Stimulated activated CD4-positive, alpha-beta T cell treated with anti-CD3 and anti-CD28 coated beads, Interleukin-15, amount 100 ng/mL, for 24 hours (primary cell): ENCODE measurements around the gene VPS13C.
"Not testable (repeated sequence)": the region's sequence is repeated elsewhere in the genome, so short reads cannot be mapped to it uniquely, and the experiment has no call there.

Experiments used
- DNase-seq: peaks from one replicate; pipeline ENCODE4 v3.0.0-alpha.2; 2020

VPS13C gene

DNA sequence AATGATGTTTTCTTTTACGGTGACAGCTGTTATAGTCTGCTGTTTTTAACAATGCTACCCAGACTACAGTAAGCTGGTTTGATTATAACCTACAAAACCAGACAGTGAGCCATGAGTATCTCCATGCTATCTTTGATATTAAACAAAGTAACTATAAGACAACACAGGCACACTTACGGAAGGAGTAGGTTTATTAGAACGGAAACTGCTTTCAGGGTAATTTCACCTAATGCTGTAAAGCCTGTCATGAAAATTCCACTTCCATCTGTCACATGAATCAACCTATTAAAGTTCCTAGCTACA lies 33.0 kb downstream of the VPS13C start:
- DNase-seq: no peak

DNA sequence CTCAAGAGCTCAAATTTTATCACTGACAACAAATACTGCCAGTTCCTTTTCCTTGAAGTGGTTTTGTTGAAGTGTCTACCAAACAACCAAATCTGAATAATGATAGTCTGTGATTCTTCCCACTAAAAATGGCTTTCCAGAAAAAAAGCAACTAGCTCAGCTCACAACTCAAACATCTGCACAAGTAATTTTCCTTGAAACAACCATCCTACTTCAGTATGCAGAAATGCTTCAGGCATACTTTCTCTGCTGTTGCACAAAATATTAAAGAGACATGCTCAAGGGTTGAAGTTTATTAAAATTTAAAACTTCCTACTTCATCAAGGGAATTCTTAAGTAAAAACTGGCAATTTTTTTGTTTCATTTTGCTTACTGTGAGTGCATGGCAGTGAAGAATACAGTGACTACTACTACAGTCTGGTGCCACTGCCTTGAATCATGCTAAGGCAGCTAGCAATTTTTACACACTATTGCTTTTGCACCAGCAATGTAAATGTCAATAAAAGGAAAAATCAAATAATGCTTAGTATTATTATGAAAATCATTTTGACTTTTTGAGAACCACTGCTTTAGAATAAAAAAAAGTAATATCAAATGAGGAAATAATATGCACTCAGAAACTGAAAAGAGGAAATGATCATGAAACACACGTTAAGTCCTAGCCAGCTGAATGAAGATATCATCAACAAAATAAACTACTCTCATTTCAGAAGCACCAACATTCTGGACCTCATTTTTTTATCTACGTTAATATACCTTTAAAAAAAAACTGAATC lies 33.6 kb downstream of the VPS13C start:
- no peak for DNase-seq

DNA sequence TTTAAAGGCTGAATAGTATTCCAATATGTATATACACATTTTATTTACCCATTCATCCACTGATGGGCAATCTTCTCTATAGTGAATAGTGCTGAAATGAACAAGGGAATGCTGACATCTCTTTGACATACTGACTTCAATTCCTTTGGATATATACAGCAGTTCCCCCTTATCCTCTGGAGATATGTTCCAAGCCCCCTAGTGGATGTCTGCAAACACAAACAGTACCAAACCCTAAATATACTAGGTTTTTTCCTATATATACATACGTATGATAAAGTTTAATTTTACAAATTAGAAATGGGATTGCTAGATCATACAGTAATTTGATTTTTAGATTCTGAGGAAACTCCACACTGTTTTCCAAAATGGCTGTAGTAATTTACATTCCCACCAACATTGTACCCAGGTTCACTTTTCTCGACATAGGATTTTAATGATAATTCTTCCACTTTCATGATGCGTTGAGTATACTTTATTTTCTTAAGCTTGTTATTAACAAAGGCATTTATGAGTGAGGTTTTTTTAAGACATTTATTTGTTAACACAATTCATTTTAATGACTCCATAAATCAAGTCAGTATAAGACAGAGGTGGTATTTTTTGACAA lies 38.2 kb downstream of the VPS13C start:
- DNase-seq: no peak

DNA sequence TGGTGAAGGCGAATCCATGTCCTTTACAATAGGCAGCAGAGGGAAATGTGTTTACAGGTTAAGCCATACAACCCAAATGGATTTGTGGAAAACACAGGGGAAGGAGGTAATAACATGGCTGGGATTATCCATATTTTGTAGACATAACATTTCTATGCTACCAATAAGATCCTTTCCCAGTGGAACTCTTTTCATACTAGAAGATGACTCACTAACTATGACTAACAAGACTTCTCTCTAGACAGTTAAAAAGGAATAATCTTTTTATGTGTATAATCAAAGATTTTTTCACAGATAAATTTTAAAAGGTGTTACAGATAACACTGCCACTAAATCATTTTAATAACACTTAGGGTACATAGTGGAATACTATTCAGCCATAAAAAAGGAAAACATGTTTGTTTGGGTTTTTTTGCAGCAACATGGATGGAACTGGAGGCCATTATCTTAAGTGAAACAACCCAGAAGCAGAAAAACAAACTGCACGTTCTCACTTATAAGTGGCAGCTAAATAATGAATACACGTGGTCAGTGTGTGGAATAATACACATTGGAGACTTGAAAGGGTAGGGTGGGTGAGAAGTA lies 39.6 kb downstream of the VPS13C start:
- no peak for DNase-seq

DNA sequence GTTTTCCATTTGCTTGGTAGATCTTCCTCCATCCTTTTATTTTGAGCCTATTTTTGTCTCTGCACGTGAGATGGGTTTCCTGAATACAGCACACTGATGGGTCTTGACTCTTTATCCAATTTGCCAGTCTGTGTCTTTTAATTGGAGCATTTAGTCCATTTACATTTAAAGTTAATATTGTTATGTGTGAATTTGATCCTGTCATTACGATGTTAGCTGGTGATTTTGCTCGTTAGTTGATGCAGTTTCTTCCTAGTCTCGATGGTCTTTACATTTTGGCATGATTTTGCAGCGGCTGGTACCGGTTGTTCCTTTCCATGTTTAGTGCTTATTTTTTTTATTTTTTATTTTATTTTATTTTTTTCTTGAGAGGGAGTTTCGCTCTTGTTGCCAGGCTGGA lies 54.9 kb downstream of the VPS13C start:
- DNase-seq: not testable (repeated sequence)

DNA sequence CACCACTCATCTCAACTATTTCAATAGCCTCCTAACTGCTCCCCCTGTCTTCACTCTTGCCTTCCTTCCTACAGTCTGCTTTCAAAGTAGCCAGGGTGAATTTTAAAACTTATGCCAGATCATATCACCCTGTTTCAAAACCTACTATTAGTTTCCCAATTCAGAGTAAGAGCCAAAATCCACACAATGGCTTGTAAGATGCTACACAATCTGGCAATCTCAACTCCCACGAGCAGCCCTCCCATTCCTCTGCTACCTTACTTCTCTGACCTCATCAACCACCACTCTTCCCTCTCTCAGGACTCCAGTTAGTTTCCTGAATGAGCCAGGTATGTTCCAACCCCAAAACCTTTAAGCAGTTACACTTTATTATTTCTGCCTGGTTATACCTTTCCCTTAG lies 62.5 kb downstream of the VPS13C start:
- DNase-seq: no peak

DNA sequence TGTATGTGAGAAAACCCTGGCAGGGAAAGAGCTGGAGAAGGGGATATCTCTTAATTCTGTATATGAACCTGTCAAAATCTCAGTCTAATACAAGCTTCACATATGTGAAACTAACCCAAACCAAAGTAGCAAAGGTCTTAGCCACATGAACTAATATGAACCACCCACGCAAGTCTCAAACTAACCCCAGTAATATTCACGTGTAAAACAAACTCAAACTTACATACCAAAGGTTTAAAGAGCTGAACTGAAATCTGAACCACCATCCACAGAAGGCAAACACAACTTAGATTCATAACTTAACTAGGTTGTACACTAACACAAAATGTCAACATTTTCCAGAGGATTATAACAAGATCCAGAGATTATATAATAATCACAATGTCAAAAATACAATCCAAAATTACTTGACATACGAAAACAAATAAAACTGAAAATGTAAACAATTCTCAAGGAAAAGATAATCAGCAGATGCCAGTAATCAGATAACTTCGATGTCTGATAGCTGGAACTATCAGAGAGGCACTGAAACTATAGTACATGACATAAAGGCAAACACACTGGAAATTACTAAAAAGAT lies 64.1 kb downstream of the VPS13C start:
- no peak for DNase-seq

DNA sequence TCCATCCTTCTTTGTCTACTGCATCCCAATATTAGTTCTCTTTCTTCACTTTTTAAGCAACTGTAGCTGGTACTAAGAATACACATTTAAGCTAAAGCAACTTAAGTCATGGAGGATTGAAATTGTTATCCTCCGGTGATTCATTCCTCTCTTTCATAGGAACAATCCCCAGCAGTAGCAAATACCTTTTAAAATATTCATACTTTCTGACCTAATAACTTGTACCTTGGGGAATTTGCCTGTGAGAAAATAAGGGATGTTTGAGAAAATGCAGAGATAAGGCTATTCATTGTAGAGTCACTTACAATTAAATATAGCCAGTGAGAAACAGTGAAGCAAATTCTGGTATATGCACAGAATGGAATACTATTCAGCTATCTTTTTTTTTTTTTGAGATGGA lies 66.0 kb downstream of the VPS13C start:
- no peak for DNase-seq

DNA sequence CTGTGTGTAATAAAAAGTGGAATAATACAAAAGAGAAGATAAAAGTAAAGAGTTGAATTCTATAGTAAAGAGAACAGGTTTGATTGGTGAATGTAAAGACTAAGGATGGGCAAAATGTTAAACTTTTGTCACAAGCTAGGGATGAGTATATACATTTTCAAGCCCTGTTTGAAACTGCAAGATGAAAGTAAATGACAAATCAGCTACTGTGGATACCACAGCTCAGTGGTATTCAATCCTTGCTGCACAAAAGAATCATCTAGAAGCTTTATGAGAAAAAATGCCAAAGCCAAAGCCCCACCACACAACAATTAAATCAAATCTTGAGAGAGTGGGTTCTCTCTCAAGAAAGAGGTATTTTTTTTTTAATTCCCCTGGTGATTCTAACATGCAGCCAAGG lies 67.7 kb downstream of the VPS13C start:
- DNase-seq: no peak

DNA sequence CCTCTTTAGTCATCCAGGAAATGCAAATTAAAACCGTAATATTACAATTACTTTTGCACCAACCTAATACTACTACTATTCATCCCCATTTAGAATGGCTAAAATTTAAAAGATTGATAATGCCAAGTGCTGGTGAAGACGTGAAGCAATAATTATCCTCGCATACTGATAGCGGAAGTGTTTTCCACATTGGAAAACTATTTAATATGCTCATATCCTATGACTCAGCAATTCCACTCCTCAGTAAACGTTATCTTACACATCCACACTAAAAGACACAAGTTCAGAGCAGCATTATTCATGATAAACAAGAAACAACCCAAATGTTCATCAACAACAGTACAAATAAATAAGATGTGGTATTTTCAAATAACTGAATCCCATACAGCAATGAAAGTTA lies 70.6 kb downstream of the VPS13C start:
- DNase-seq: no peak

DNA sequence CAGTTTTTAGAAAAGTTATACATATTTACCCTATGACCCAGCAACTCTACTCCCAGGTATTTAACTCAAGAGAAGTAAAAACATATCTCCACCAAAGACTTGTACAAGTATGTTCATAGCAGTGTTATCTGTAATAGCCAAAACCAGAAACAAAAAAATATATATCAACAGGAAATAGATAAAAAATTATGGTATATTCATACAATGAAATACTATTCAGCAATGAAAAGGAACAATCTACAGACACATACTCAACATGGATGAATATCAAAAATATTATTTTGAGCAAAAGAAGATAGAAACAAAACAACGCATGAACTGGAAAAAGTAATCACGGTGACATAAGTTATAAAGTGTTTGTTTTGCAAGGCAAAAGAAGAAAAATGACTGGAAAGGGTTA lies 72.4 kb downstream of the VPS13C start:
- DNase-seq: no peak

DNA sequence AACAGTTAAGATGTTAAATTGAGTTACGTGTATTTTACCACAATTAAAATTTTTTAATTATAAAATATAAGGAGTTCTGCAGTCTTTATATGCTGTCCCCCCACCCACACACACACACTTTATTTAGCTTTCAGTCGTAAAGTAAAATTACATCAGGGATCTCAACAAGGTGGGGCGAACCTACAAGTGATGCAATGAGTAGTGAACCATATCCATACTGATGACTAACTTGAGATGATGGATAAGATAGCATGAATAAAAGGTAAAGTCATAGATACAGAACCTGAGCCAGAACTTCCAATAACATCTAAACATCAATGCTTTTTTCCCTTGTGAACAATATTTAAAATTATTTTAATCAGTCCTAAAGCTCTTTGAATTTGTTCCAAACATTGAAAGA lies 77.2 kb downstream of the VPS13C start:
- no peak for DNase-seq

DNA sequence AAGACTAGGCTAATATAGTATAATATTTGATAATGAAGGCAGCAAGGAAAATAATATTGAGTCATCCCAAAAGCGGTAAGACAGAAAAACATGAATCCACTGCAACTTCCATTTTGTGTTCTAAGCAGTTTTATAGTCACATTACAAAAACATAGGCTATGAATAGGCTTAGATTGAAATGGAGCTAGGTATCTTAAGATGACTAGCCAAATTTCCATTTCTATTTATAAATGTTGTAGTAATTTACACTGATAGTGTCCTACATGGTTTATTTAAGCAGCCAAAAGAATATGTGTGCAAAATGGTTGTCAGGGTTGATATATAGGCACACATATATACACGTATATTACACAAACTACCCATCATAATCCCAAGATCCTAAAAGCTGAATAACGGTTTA lies 82.0 kb downstream of the VPS13C start:
- no peak for DNase-seq

DNA sequence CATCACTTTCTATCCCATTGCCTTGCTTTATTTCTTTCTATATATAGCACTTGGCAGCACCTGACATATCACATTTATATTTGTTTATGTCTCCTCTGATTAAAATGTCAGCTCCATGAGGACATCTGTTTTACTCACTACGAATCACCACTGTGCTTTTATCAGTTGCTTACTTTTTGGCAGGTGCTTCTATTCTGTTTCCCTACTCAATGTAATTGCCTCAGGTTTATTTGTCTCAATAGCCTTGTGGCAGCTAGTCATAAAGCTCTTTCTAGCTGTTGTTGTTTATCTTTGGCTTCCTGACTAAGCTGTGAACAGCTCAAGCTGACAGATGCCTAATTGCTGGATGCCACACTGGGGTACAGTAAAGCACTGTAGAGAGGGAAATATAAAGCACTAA lies 85.5 kb downstream of the VPS13C start:
- no peak for DNase-seq

DNA sequence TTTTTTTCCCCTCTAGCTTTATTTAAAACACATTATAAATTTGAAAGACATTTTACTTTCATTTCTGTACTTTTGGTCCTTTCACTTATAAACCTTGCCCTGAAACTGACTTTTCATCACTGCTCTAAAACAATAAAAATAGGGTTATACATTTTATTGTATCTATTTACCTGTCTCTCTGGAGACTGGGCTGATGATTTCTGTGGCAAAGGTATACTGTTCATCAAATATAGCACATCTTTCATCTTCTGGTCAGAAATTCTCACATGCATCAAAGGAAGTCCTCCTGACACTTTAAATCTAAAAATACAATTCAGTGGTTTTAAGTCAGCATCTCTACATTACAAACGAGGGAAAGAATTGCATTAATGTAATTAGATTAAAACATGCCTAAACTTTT lies 86.1 kb downstream of the VPS13C start:
- DNase-seq: no peak

DNA sequence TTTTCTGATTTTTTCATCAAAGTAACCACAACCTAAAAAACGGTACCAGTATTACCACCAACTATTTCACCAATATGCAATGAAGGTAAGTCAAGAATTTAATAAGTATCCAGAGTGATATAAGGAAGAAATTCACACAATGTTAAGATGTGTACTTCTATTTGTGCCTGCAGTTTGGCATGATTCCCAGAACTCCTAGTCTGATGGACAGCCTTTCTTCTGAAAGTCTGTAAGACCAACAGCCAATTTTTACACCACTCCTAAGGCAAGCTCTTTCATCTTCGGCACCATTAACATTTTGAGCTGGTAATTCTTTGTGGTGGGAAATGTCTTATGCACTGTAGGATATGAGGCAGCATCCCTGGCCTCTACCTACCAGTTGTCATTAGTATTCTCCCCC lies 108.3 kb downstream of the VPS13C start:
- no peak for DNase-seq

DNA sequence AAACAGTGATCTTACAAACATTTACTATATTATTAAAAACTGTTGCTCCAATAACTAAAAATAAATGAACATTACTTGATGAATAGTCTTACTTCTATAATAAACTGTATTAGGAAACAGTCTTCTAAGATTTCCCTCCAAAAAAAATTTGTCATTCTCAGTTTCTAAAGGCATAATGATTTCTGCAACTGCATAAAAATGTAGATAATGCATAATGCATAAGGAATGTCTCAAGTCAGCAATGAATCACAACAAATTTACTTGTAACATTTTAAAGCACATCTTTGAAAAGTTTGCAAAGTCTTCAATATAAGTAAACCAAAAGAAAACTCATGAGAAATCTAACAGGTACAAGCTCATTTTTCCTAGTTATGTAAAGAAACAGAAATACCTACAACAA lies 113.5 kb downstream of the VPS13C start:
- no peak for DNase-seq

DNA sequence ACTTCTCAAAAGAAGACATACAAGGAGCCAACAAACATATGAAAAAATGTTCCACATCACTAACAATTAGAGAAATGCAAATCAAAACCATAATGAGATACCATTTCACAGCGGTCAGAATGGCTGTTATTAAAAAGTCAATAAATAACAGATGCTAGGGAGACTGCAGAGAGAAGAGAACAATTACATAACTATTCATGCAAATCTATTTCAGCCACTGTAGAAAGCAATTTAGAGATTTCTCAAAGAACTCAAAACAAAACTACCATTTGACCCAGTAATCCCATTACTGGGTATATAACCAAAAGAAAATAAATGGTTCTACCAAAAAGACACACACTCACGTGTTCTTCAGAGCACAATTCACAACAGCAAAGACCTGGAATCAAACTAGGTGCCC lies 116.3 kb downstream of the VPS13C start:
- no peak for DNase-seq

DNA sequence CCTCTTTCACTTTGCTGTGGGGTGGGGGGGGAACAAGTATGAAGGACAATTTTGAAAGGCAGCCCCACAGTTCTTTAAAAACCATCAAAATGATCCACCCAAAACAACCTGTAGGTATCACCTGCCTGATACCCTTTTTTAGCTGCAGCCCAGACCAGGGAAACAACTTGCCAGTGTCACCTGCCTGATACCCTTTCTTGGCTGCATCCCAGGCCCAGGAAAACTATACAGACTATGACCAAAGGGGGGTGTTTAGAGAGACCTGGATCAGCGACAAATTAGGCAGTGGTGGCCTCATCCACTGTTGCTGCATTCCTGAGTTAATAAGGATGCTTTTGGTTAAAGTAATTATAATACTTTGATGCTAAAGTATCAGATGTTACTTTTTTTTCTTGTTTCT lies 122.0 kb downstream of the VPS13C start:
- DNase-seq: no peak

DNA sequence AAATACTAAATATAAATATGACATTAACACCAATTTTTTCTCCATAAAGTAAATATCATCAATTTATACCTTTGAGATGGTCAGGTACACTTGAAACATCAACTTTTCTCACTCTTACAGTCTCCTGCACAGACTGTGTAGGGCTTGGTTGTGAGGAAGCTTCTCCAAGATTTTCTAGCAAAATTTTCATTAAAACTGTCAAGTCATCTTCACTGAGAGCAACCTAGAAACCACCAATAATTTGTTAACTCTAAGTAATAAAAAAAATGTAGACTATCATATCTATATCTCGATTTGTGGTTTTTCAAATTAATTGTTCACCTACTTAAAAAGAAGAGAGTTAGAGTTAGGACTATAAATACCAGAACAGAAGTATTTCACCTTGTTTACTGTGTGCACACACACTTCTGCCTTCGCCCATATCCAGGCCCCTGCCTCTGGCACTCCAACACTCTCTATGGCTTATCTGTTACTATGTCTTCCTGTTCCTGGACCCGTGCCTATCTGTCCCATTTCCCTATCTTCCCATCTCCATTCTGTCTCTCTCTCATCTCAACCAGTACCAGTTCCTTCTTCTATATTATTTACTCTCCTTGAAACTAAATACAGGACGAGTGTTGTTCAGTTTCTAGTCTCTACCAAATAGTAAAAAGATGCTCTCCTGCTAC lies 123.6 kb downstream of the VPS13C start:
- DNase-seq: no peak

DNA sequence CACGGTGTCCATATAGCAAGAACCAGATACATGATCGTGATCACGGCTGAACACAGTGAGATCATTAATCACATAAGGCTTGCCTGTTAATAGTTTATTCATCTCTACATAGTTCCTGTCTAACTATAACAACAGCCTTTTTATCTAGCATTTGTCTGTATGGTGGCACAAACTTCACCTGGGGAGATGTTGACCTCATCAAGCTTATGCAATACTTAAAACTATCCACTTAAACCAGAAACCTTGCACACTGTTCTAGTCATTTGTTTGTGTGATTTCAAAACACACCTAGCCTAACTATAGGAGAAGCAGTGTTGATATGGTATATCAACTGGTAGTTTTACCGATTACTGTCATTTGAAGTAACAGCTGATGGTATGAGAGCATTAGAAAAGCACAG lies 124.8 kb downstream of the VPS13C start:
- no peak for DNase-seq

DNA sequence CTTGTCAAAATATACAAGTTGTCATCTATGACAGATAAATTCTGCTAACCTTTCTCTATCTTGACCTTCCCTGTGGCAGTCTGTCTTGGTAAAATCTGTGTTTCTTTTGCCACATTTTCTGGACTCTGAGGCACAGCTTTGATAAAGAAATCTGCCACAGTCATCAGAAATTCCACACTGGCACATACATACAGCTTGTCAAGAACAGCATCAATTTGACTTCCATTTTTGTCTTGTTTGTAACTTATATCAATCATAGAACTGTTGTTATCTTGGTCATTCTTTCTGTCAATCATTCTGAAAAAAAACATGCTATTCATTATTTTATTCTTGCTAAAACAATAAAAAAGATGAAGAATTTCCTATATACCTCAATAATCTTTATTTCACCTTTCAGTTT lies 130.8 kb downstream of the VPS13C start:
- DNase-seq: no peak

DNA sequence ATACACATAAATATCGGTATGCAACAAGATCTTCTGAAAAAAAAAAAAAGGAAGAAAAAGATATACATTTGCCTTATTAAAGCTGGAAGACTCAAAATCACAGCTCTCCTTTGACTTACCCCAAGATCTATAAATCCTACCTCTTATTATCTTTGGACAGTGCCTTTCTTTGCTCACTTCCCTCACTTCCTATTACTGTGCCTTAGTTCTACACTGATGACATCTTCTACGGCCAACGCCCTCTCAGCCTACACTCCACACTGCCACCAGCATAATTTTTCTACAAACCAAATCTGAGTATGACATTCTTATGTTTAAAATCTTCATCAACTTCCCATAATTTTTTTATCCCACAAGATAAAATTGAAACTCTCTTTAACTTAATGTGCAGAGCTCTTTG lies 137.1 kb downstream of the VPS13C start:
- no peak for DNase-seq

DNA sequence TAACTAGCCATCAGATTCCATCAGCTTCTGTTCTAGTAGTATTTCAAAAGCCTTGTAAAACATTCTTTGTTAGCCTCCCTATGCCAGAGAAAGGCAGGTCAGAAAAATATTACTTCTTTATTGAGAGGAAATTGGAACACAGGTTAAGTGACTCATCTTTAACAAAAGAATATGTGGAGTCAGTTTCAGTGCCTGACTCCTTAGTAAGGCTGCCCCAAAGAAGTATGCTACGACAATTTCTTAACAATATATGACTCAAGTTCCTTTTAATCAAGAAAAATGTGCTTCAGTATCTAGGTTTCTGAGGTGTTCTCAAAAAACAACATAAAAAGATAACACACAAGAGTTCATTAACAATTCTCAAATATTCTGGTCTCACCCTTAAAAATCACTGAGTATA lies 139.2 kb downstream of the VPS13C start:
- DNase-seq: no peak
